HG03342 (cell line): ENCODE measurements around the gene PURB.
"Not testable (repeated sequence)": the region's sequence is repeated elsewhere in the genome, so short reads cannot be mapped to it uniquely, and the experiment has no call there.

Experiments
- ATAC-seq: cut with Tn5 transposase; IDR thresholded peaks from one replicate; pipeline ENCODE4 v1.9.1; 2021; ENCODE audit warnings: mild to moderate bottlenecking, moderate library complexity; ENCODE audit not compliant: unreplicated experiment

PURB gene

DNA sequence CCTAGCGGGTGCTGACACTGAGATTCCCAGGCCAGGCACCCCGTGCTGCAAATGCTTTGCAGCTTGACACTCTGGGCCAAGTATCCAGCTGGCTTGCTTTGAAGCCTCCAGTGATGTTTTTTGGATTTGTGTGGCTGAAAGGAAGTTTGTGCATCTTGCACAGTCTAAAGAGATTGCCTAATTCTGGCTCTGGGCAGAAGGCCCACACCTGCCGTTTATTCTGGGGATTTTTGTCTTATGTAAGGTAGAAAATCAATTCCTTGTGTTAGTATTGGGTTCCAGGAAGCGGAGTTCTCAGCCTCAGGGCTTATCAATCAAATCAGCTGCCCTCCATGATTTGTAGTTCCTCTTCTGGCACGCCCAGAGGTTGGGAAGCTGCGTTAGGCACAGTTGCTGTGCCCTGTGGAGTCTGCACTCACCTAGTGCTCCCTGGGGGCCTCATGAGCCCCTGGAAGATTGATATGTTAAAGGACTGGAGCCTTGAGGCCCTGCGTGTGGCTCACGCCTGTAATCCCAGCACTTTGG, 8.4 kb upstream of the PURB start:
- no peak for ATAC-seq

DNA sequence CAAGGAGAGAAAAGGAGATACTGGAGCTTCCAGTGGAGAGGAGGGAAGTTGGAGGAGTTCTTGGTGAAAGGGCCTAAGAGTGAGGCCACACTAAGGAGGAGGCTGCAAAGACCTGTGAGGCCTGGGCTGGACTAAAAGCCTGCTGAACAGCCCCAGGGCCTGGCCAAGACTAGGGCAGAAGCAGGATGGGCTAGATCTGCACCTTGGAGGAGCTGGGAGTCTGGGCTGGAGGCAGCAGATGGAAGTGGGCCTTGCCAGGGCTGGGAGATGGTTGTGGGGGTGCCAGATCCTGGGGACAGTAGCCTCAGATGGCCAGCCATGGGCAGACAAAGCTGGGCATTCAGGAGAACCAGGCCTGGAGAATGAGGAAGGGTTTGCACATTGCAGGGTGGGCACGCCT, 6.5 kb upstream of the PURB start:
- ATAC-seq: no peak

DNA sequence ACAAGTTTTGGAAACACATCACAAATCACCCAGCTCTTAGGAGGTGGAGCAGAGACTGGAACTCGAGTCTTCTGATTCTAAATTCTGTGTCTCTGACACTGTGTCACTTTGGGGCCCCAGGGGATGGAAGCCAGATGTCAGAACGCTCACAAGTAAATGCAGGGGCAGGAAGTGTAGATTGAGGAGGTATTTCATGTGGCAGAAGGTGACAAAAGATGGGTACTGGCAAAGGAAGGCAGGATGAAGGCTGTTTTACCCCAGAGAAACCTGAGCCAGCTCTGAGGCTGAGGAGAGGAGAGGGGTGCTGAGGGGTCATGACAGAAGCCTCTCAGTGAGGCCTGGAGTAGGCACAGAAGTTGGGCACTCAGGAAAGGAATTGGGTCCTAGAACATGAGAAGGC, 6.0 kb upstream of the PURB start:
- no peak for ATAC-seq

DNA sequence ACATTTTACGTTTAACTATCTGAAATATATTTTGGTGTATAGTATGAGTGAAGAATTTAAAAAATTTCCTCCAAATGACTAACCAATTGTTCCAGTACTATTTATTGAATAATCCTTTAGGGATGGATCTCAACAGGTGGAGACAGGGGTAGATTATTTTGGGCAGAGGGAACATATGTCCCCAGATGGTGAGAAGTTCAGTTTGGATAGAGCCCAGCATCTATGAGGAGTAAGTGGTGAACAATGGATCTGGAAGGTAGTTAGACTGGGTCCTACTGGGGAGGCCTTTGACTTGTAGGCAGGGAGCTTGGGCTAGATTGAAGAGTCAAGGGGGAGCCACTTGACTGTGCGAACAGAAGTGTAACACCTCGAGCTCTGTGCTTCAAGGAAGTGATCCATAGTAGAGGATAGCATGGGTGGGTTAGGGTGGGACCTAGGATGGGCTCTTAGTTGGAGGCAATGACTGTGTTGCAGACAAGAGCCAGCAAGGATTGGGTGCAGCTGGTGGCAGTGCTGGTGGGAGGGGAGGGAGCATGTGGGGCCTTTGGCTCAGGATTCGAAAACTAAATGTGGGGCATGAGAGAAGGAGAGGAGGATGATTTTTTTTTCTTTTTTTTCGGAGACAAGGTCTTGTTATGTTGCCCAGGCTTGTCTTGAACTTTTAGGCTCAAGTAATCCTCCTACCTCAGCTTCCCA, 3.9 kb upstream of the PURB start:
- ATAC-seq: no peak

DNA sequence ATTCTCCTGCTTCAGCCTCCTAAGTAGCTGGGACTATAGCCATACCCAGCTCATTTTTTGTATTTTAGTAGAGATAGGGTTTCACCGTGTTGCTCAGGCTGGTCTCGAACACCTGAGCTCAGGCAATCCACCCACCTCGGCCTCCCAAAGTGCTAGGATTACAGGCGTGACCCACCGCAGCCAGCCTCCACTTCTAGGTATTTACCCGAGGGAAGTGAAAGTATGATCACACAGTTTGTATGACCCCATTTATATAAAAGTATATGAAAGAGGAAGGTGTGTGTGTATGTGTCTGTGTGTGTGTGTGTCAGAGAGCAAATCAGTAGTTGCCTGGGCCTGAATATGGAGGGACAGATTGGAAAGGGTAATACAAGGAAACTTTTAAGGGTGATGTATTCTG, 2.0 kb upstream of the PURB start:
- ATAC-seq: no peak

DNA sequence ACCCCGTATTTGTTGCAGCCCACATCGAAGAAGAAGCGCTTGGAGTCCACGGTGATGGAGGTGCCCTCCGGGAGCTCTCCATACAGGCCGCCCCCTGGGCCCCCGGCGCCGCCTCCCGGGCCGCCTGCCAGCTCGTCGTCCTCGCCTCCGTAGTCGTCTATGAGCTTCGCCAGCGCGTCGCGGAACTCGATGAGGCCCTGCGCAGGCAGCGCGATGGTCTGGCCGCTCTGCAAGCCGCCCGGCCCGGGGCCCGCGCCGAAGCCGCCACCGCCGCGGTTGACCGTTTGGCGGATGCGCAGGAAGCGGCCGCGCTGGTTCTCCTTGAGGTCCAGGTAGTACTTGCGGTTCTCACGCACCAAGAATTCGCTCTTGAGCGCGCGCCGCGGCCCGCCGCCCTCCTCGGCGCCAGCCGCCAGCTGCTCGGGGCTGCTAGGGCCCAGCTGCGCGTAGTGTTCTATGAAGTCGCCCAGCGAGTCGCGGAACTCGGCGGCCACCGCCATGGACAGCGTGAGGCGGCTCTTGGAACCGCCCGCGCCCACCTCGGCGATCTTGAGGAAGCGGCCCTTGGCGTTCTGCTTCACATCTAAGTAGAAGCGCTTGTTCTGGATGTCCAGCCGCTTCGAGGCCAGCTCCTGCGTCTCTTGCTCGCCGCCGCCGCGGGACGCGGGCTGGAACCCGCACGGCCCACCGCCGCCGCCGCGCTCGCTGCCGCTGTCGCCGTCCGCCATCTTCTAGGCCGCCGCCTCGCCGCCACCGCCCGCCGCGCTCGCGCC, 523 bp downstream of the PURB start:
- peak; percentile 18 for ATAC-seq

DNA sequence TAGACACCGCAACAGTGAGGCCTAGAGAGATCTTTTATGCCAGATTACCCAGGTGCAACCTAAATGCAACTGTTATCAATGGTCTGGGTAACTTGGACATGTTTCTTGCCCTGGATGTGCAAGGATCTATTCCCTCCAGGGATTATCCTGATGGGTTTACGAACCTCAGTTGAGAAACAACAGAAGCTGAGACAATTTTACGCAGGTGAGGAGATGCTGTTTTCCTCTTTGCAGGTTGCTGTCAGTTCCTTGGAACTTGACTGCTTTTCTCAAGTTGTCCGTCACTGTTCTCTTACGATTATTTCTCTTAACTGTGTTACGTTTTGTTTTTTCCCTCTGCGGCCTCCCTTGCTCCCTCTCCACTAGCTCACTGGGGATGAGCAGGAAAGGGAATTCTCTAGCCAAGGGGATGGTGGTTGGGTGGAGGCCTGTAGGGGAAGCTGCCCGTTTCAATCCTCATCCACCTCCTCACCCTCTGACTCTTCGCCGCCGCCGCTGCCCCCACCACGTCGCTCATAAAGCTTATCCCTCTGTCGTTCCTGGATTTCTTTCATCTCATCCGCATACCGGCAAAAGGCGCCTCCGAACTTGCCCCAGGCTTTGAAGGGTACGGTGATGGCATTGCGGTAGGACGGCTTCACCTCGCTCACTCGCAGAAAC, 1.2 kb downstream of the PURB start:
- ATAC-seq: no peak

DNA sequence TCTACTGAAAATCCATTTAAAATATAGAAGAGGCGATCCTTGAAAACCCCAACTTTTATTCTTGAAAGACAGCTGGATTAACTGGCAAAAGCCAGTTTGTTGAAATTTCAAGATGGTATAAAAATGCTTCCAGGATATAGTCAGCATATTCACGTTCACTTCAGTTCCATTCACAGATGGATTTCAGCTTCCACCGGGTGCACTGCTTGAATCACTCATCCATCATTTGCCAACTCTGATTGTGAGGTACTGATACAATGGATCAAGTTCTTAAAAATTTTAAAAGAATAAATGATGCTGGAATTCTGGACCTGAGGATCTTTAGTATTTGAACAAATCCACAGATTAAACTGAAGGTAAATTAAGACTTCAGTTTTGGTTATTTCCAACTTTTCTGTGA, 2.4 kb downstream of the PURB start:
- ATAC-seq: no peak

DNA sequence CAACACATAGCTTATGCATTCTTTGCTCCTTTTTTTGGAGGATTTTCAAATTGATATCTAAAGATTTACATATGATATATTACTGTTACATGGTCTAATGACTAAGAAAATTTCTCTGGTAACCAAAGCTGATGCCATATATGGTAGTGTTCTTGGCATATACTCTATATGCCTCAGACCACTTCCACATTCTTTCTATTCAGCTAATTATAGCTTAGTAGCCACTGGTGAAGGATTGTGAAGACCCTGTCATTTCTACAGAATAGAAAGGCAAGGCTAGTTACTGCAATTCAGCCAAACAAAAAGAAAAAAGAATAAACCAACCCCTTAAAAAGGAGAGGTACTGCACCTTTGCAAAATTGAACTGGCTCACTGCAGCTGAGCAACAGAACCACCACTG, 3.7 kb downstream of the PURB start:
- no peak for ATAC-seq

DNA sequence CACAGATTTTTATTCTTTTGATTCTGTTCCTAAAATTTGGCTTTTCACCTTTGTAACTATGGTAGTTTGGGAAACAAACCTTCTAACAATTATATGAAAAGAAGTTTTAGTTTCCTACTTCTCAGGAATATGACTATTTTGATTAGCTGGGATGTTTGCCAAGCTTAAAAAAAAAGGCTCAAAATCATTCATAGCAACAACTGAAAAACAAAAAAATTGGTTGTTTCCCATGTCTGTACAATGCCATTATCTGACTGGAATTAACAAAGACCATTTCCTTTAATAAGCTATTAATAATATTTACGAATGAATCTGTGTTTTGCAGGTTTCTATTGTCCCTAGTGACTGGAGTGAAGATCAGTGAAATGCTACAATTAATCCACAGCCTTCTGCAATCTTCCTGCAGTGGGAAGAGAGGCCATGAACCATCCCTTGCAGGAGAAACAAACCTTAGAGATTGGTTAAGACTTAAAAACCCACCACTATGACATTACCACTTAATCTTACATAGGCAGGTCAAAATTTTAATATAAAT, 4.2 kb downstream of the PURB start:
- no peak for ATAC-seq

DNA sequence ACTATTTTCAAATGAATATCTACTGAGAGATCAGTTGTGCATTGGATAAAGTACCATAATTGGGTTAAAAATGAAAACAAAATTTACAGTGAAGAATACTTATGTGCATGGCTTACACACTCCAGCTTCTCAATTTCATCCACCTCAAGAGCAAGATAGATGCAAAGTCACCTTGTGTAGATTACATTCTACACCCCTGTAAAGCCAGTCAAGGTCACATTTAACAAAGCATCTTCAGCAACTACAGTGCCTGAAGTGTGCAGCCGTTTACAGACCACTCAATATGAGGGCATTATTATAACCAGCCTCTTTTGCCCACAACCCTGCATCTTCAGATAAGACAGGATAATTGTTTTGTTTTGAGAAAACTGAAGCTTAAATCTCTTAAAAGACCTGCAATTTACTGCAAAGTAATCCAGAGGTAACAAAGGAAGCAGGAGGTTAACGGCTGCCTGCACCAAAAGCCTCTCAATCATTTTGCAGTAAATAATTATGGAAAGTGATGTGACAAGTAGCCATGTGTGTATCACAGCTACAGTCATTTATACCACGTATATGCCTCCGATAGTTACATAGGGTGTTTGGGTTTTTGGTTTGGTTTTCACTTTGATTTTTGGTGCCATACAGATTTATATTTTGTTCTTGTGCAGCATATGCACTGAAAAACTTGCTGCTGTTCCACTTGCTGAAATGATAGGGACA, 4.9 kb downstream of the PURB start:
- no peak for ATAC-seq

DNA sequence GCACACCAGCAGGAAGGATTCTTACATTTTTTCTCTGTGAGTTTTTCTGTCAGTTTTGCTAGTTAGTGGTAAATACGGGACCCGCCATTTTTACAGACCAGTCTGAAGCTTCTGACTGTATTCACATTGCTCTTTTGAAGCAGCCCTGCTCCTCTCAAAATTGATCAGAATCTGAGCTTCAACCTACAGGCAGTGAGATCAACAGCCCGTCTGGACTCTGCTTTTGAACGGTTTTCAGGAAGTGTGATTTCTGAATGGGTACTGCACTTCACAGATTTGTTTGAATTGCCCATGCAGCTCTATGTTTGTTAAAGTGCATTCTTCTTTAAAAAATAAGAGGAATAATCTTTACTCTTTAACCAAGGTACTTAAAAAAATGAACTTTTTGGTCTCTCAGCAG, 8.9 kb downstream of the PURB start:
- no peak for ATAC-seq

DNA sequence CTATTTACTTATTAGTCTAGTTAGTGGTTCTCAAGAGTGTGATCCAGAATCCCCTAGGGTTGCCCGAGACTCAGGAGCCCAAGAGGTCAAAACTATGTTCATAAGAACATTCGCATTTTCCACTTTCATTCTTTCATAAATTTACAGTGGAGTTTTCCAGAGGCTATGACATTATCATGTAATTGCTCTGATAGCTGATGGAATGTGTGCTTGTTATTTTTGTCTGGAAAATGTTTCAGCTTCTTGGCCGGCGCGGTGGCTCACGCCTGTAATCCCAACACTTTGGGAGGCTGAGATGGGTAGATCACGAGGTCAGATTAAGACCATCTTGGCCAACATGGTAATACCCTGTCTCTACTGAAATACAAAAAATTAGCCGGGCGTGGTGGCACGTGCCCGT, 10.1 kb downstream of the PURB start:
- ATAC-seq: no peak

DNA sequence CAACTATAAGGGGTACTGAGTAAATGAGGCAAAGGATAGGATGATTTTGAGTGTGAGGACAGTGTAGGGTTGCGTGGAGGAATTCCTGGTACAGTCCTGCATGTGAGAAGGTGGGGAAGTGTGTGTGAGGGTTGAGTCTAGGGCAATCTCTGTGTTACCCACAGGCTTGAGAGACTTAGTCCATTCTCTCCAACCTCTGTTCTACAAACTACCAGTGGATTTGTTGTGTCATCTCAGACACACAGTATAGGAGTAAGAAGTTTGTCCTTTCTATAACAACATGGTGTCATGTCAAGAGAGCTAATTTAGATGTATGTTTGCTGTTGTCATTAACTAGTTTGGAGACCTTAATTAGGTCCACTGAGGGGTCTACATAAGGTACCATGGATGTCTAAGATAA, 12.5 kb downstream of the PURB start:
- ATAC-seq: no peak

DNA sequence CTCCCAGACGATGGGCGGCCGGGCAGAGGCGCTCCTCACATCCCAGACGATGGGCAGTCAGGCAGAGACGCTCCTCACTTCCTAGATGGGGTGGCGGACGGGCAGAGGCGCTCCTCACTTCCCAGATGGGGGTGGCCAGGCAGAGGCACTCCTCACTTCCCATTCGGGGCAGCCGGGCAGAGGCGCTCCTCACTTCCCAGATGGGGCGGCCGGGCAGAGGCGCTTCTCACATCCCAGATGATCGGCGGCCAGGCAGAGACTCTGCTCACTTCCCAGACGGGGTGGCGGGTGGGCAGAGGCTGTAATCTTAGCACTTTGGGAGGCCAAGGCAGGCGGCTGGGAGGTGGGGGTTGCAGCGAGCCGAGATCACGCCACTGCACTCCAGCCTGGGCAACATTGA, 13.4 kb downstream of the PURB start:
- not testable (repeated sequence) for ATAC-seq

DNA sequence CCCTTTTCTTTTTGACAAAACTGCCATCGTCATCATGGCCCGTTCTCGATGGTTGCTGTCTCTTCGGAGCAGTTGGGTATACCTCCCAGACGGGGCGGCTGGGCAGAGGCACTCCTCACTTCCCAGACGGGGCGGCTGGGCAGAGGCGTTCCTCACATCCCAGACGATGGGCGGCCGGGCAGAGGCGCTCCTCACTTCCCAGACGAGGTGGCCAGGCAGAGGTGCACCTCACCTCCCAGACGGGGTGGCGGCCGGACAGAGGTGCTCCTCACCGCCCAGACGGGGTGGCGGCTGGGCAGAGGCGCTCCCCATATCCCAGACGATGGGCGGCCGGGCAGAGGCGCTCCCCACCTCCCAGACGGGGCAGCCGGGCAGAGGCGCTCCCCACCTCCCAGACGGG, 14.6 kb downstream of the PURB start:
- ATAC-seq: not testable (repeated sequence)

DNA sequence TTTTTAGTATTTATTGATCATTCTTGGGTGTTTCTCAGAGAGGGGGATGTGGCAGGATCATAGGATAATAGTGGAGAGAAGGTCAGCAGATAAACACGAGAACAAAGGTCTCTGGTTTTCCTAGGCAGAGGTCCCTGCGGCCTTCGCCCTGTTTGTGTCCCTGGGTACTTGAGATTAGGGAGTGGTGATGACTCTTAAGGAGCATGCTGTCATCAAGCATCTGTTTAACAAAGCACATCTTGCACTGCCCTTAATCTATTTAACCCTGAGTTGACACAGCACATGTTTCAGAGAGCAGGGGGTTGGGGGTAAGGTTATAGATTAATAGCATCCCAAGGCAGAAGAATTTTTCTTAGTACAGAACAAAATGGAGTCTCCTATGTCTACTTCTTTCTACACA, 15.0 kb downstream of the PURB start:
- ATAC-seq: not testable (repeated sequence)

DNA sequence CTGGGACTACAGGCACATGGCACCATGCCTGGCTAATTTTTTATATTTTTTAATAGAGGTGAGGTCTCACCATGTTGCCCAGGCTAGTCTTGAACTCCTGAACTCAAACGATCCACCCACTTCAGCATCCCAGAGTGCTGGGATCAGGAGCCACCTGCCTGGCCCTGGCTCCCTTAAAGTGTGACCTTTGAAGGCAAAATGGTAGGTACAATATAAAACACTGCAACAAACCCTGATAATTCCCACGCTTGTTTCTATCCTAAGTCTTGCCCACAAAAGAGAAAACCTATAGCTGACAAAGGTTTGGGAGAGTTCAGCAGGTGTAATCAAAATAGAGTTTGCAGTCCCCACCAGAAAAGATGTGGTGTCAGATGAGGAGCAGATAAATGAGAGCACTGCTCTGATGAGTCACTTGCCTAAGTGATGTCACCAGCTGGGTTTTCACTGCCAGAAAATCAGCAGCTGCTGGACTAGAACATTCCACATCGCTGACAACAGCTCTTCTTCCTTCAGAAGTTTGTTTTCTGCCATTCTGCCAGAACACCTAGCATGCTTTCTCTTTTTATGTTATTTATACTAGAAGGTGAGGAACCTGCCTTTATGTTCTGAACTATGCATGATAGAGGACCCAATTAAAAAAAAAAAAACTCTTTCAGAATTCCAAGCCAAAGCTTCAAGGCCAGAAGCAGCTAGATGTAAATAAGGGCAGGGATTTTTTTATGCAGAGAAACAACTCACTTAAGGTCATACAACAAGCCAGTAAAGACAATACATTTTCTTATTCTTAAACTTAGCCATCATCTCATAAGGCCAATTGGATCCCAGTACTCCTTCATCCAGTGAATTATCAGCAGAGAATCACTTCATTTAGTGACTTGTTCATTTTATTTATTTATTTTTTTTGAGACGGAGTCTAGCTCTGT, 18.0 kb downstream of the PURB start:
- no peak for ATAC-seq

DNA sequence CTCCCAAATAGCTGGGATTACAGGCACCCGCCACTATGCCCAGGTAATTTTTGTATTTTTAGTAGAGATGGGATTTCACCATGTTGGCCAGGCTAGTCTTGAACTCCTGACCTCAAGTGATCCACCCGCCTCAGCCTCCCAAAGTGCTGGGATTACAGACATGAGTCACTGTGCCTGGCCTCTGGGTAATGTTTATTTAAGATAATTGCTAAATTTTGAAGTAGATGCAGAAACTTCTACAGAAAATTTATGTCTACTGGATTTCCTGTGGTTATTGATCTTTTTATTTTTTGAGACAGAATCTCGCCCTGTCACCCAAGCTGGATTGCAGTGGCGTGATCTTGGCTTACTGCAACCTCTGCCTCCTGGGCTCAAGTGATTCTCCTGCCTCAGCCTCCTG, 23.4 kb downstream of the PURB start:
- ATAC-seq: not testable (repeated sequence)

DNA sequence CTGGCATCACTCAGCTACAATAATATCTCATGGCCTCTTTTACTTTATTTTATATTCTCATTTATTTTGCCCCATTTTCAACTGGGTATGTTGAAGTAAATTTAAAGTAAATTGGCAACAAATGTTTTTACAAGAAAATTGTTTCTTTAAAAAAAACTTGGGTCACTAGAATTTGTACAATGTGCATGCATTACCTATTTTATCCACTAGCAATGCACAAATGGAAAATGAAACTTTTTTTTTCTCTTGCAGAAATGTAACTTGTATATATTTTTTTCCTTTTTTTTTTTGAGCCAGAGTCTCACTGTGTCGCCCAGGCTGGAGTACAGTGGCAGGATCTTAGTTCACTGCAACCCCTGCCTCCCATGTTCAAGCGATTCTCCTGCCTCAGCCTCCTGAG, 27.2 kb downstream of the PURB start:
- ATAC-seq: no peak
